HEK293T (cell line): ENCODE data around the gene BRAT1.

ENCODE experiments used
- ARNT ChIP-seq: fragments of 450-650 bp; IDR thresholded peaks from 2 replicates; pipeline ENCODE4 v1.6.1; 2017; ENCODE audit warnings: mild to moderate bottlenecking
- BHLHE40 ChIP-seq: fragments of 450-650 bp; IDR thresholded peaks from 2 replicates; pipeline ENCODE4 v1.6.1; 2016; ENCODE audit warnings: mild to moderate bottlenecking, moderate library complexity, borderline replicate concordance
- FOXK2 ChIP-seq: fragments of 450-650 bp; IDR thresholded peaks from 2 replicates; pipeline ENCODE4 v1.6.1; 2016; ENCODE audit warnings: mild to moderate bottlenecking
- FOXM1 ChIP-seq: fragments of 450-650 bp; IDR thresholded peaks from 2 replicates; pipeline ENCODE4 v1.6.1; 2017; ENCODE audit warnings: mild to moderate bottlenecking, borderline replicate concordance
- ZNF384 ChIP-seq: fragments of 450-650 bp; IDR thresholded peaks from 2 replicates; pipeline ENCODE4 v1.6.1; 2016
- TF ChIP-seq, protein P1 (sequence below): fragments of 450-650 bp; IDR thresholded peaks from 2 replicates; pipeline ENCODE4 v1.6.1; 2016

DNA sequence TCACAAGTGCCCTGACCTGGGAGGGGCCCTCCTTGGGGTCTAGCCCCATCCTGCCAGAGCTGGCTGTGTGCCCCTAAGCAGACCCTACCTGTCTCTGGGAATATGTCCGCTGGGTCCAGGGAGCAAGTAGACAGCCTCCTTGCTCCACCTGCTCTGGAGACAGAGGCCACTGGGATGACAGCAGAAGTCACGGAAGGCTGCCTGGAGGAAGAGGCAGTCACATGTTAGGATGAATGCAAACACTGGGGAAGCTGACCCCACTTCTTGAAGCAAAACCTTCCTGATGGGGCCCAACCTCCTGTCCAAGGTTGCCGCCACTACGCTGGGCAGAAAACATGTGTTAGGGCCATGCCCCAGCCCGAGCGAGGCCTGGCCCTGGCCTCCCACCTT is 47.4 kb downstream of the BRAT1 start:
- TF ChIP-seq FOXM1 (no peak), ARNT (no peak), ZNF384 (no peak), BHLHE40 (no peak), FOXK2 (no peak)
- TF ChIP-seq, protein P1, sequence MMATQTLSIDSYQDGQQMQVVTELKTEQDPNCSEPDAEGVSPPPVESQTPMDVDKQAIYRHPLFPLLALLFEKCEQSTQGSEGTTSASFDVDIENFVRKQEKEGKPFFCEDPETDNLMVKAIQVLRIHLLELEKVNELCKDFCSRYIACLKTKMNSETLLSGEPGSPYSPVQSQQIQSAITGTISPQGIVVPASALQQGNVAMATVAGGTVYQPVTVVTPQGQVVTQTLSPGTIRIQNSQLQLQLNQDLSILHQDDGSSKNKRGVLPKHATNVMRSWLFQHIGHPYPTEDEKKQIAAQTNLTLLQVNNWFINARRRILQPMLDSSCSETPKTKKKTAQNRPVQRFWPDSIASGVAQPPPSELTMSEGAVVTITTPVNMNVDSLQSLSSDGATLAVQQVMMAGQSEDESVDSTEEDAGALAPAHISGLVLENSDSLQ = no peak
